Measurements from ENCODE around the gene P4HA1. TPM values are rescaled to one million over a fixed set of nuclear protein-coding genes. Genes with fewer than 3 reads are reported as not detected.

P4HA1 gene
- total and polyA plus RNA-seq, 2 donors (not counting 3 experiments of a cell fraction or from before 2014, with no cell fraction given) = 14.3 to 29.1 TPM

GRCh38 chr10:73043766-73044377, 52.8 kb downstream of the P4HA1 start:
- Histone ChIP-seq H3K36me3 (ENCODE audit: control insufficient read depth in 2 of 2, extremely low read depth in 1 of 2, insufficient read depth in 2 of 2, low read length in 2 of 2) (peaks cover 0 to 4% of the 10 kb centered on the region in 2 experiments), H3K27me3 (ENCODE audit: control insufficient read depth in 2 of 2, insufficient read depth in 2 of 2, low read length in 2 of 2) (no peaks in the 10 kb centered on the region), H4K20me1 (replicated peaks; ENCODE audit: control insufficient read depth, extremely low read depth, insufficient read depth, low read length) (no peaks in the 10 kb centered on the region), H3K4me2 (ENCODE audit: insufficient read depth, low read length) (peak overlapping the region; percentile 87), H2AFZ (ENCODE audit: low read depth, low read length) (peak overlapping the region; percentile 20), H3K9me1 (replicated peaks; ENCODE audit: control insufficient read depth, extremely low read depth, insufficient read depth, low read length) (no peaks in the 10 kb centered on the region), H3K27ac (ENCODE audit: insufficient read depth, low read depth, low read length) (peak overlapping the region; percentile 96), H3K9ac (replicated peaks; ENCODE audit: extremely low read depth, insufficient read depth, low read length) (peak overlapping the region; percentile 71), H3K79me2 (ENCODE audit: control insufficient read depth, insufficient read depth, low read length) (no peaks in the 10 kb centered on the region), H3K4me3 (replicated peaks in 1 of 3; ENCODE audit: insufficient read depth in 1 of 3, low read depth in 1 of 3, low read length in 3 of 3) (peak overlapping the region in 1 of 3 experiments; percentile 16), H3K9me3 (replicated peaks; ENCODE audit: control insufficient read depth, insufficient read depth, low read length) (no peaks in the 10 kb centered on the region), H3K4me1 (ENCODE audit: control insufficient read depth, extremely low read depth, insufficient read depth, low read length) (peaks cover 16% of the 10 kb centered on the region)
- intact Hi-C loops (cut with micrococcal nuclease) = loop anchor here (1.0 kb wide), 2 partner anchors 52 to 157 kb away; partner anchors contain the start of gene P4HA1
- dilution Hi-C loops (cut with MboI; ENCODE audit: extremely low pct_ligation_motif_present, low sequenced_read_pairs) = no loop called here
- POLR2A ChIA-PET = interaction anchor here (0.6 to 0.8 kb wide), 2 partner anchors 52 to 332 kb away, joined by 3 read pairs; no protein-coding TSS in a partner anchor
- CTCF ChIA-PET = interaction anchor here (1.0 to 2.2 kb wide), 3 partner anchors 18 to 210 kb away, joined by 3 to 13 read pairs (median 3); no protein-coding TSS in a partner anchor
- DNase-seq (ENCODE audit: low read depth, low spot score) (no peak), FAIRE-seq (no peak)
- TF ChIP-seq MAX (IDR thresholded peaks at IDR 0.05; ENCODE audit: insufficient read depth, insufficient read length) (no peak), MYC (IDR thresholded peaks at IDR 0.05; ENCODE audit: low read depth, low read length) (no peak), CTCF (IDR thresholded peaks at IDR 0.05; ENCODE audit: extremely low read depth in 1 of 2, insufficient read depth in 1 of 2, low read depth in 1 of 2, low read length in 2 of 2) (no peak)
- BruUV-seq (replicated peaks) = TSS peak; percentile 89

- Histone ChIP-seq H3K27ac (ENCODE audit: insufficient read depth, low read depth, low read length) (peak overlapping the region; percentile 96), H4K20me1 (replicated peaks; ENCODE audit: control insufficient read depth, extremely low read depth, insufficient read depth, low read length) (no peaks in the 10 kb centered on the region), H3K79me2 (ENCODE audit: control insufficient read depth, insufficient read depth, low read length) (no peaks in the 10 kb centered on the region), H3K27me3 (ENCODE audit: control insufficient read depth in 2 of 2, insufficient read depth in 2 of 2, low read length in 2 of 2) (no peaks in the 10 kb centered on the region), H3K9me1 (replicated peaks; ENCODE audit: control insufficient read depth, extremely low read depth, insufficient read depth, low read length) (no peaks in the 10 kb centered on the region), H3K4me3 (replicated peaks in 1 of 3; ENCODE audit: insufficient read depth in 1 of 3, low read depth in 1 of 3, low read length in 3 of 3) (no peak overlapping the region), H2AFZ (ENCODE audit: low read depth, low read length) (no peak overlapping the region), H3K36me3 (ENCODE audit: control insufficient read depth in 2 of 2, extremely low read depth in 1 of 2, insufficient read depth in 2 of 2, low read length in 2 of 2) (peaks cover 0 to 4% of the 10 kb centered on the region in 2 experiments), H3K4me1 (ENCODE audit: control insufficient read depth, extremely low read depth, insufficient read depth, low read length) (peaks cover 16% of the 10 kb centered on the region), H3K9ac (replicated peaks; ENCODE audit: extremely low read depth, insufficient read depth, low read length) (no peak overlapping the region), H3K9me3 (replicated peaks; ENCODE audit: control insufficient read depth, insufficient read depth, low read length) (no peaks in the 10 kb centered on the region), H3K4me2 (ENCODE audit: insufficient read depth, low read length) (no peak overlapping the region)
- ChIA-PET CTCF (interaction anchor here (1.0 to 2.2 kb wide), 2 partner anchors 18 to 209 kb away, joined by 3 to 13 read pairs; no protein-coding TSS in a partner anchor), POLR2A (no interaction called here)
- TF ChIP-seq CTCF (IDR thresholded peaks at IDR 0.05; ENCODE audit: extremely low read depth in 1 of 2, insufficient read depth in 1 of 2, low read depth in 1 of 2, low read length in 2 of 2) (no peak), POLR2A (IDR thresholded peaks at IDR 0.05; ENCODE audit: low read depth, low read length) (no peak), MAX (IDR thresholded peaks at IDR 0.05; ENCODE audit: insufficient read depth, insufficient read length) (no peak), GATA2 (IDR thresholded peaks at IDR 0.05; ENCODE audit: insufficient read depth, insufficient read length, low read depth, low read length) (no peak), FOS (IDR thresholded peaks at IDR 0.05; ENCODE audit: borderline replicate concordance, insufficient read depth, low read length) (no peak), EZH2 (IDR thresholded peaks at IDR 0.05; ENCODE audit: borderline replicate concordance, low read depth, low read length, severe bottlenecking) (no peak), POLR2AphosphoS5 (IDR thresholded peaks at IDR 0.05; ENCODE audit: insufficient read depth, low read depth, low read length) (no peak), JUN (IDR thresholded peaks at IDR 0.05; ENCODE audit: borderline replicate concordance, insufficient read depth, insufficient read length, low read depth) (no peak)
- DNase-seq (ENCODE audit: low read depth, low spot score) (no peak), FAIRE-seq (no peak)
- dilution Hi-C loops (cut with MboI; ENCODE audit: extremely low pct_ligation_motif_present, low sequenced_read_pairs) = no loop called here
- no TSS peak for BruUV-seq (replicated peaks)
- intact Hi-C loops (cut with micrococcal nuclease) = no loop called here
Measured at GRCh38 chr10:73043319-73043718, 53.3 kb downstream of the P4HA1 start.

Measured in endothelial cell of umbilical vein (primary cell).